K562 treated with DMSO at 1 percent for 4 hours (cell line): ENCODE data around the gene PPP1R7. TPM values are rescaled to one million over a fixed set of nuclear protein-coding genes. Genes with fewer than 3 reads are reported as not detected.

Experiments
- total RNA-seq: library from RNA; unstranded; fragments of 300-600 nt; gene quantifications from 2 replicates; pipeline ENCODE4 v1.2.3, GENCODE V29; 2022; ENCODE audit not compliant: insufficient read depth

PPP1R7 gene
- total RNA-seq = 39.6 and 44.2 TPM in 2 replicates

GRCh38 chr2:241149925-241150659 is at the start of gene PPP1R7:
PPP1R7 (plus strand) TSS chr2:241150467; CDS start chr2:241150496, 29 bp downstream.

GRCh38 chr2:241102239-241102803 is 47.9 kb upstream of the PPP1R7 start, which contains the start of gene MTERF4:
MTERF4 (minus strand) TSS chr2:241102287; CDS start chr2:241102273, 14 bp downstream.

GRCh38 chr2:241148891-241149674 is 1.2 kb upstream of the PPP1R7 start, which contains the start of gene PASK:
PASK (minus strand) TSS chr2:241149472; CDS start chr2:241143032, 6,440 bp downstream.

GRCh38 chr2:241188361-241189092 is 38.3 kb downstream of the PPP1R7 start, which contains the start of gene ANO7:
ANO7 (plus strand) TSS chr2:241188677; CDS start chr2:241190064, 1,387 bp downstream.

Other genes starting within 250 kb of the PPP1R7 start
- not detected in 2 replicates for gene CROCC2, start 244.1 kb upstream of the PPP1R7 start, total RNA-seq
- gene SNED1, start 151.8 kb upstream of the PPP1R7 start, total RNA-seq = 0.28 TPM in 1 of 2 replicates, not detected in the other
- gene MTERF4, start 48.2 kb upstream of the PPP1R7 start, total RNA-seq = 6.7 and 9.1 TPM in 2 replicates
- gene PASK, start 995 bp upstream of the PPP1R7 start, total RNA-seq = 8.8 and 11.8 TPM in 2 replicates
- 0.65 TPM in 1 of 2 replicates, not detected in the other for gene ANO7, start 38.2 kb downstream of the PPP1R7 start, total RNA-seq
- 121 and 127 TPM in 2 replicates for gene HDLBP, start 165.2 kb downstream of the PPP1R7 start, total RNA-seq
- 88.6 and 106 TPM in 2 replicates for gene SEPTIN2, start 165.5 kb downstream of the PPP1R7 start, total RNA-seq
- gene FARP2, start 205.8 kb downstream of the PPP1R7 start, total RNA-seq = 9.6 and 12.1 TPM in 2 replicates